Activated CD8-positive, alpha-beta memory T cell treated with anti-CD3 and anti-CD28 coated beads for 1 hour (primary cell): Measurements from ENCODE around the gene MCTP1.

Experiments used
- DNase-seq, 2 donors: peaks; one replicate each; pipeline ENCODE4 v3.0.0-alpha.2; 2020; ENCODE audit warnings: low read depth in 1 of 2; ENCODE audit errors: extremely low read depth in 1 of 2

The MCTP1 gene

GRCh38 chr5:94674490-94675382 lies 610.2 kb downstream of the MCTP1 start:
- no peak for DNase-seq

GRCh38 chr5:94672746-94673145 lies 612.1 kb downstream of the MCTP1 start:
- no peak for DNase-seq

- DNase-seq = no peak
Measured at GRCh38 chr5:94670726-94671125, 614.2 kb downstream of the MCTP1 start.

- no peak for DNase-seq
Measured at GRCh38 chr5:94667937-94668336, 617.0 kb downstream of the MCTP1 start.

- no peak for DNase-seq
Measured at GRCh38 chr5:94661086-94661485, 623.8 kb downstream of the MCTP1 start.

GRCh38 chr5:94660506-94660905 lies 624.4 kb downstream of the MCTP1 start:
- no peak for DNase-seq

- DNase-seq = no peak
Measured at GRCh38 chr5:94658272-94658671, 626.6 kb downstream of the MCTP1 start.
